GM21526 (cell line): ENCODE data around the gene UBE3A.

Experiments
- ATAC-seq: cut with Tn5 transposase; IDR thresholded peaks from one replicate; pipeline ENCODE4 v1.9.1; 2021; ENCODE audit warnings: moderate library complexity; ENCODE audit not compliant: unreplicated experiment, low FRiP score

Gene UBE3A

DNA sequence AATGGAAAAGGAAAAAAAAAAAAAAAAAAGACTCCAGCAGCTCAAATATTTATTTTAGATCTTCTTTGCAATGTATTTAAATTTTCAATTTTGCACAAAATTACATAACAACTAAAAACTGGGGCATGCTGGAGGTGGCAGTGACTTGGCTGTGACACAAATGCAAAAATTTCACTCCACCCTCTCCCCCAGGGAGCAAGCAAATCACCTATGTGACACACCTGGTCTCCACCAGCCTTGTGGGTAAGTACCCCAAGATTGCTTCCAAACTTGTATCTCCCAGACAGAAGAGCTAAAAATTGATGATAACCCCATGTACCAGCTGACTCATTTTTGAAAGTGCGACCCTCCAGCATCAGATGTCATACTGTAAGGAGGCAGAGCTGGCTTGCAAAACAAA lies 32.0 kb downstream of the UBE3A start:
- ATAC-seq, result no peak

DNA sequence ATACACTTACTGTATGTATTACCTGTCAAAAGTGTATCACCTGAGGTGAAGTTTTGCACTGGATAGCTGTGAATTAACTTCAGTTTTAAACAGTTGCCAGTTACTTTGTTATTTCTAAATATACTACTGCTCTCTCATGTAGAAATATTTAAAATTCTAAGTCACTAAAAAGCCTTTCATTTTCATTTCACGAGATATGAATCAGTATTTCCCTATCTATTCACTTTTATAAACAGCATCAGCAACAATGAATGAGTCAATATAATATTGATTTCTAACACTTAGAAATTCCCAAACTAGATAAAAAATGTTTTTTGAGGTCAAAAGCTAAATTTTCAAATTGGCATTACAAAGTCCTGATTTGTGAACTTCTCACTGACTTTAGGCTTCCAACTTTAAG lies 32.6 kb downstream of the UBE3A start:
- ATAC-seq, result no peak

DNA sequence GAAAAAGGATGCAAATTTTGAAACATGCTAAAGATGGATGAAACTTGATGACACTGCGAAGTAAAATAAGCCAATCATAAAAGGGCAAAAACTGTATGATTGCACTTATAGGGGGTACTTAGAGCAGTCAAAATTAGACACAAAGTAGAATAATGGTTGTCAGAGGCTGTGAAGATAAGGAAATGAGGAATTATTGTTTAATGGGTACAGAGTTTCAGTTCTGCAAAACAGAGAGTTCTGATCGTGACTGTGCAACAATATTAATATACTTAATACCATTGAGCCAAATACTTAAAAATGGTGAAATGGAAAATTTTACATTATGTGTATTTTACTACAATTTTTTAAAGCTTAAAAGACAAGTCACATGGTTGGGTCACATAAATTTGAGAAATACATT lies 35.1 kb downstream of the UBE3A start:
- ATAC-seq, result no peak

DNA sequence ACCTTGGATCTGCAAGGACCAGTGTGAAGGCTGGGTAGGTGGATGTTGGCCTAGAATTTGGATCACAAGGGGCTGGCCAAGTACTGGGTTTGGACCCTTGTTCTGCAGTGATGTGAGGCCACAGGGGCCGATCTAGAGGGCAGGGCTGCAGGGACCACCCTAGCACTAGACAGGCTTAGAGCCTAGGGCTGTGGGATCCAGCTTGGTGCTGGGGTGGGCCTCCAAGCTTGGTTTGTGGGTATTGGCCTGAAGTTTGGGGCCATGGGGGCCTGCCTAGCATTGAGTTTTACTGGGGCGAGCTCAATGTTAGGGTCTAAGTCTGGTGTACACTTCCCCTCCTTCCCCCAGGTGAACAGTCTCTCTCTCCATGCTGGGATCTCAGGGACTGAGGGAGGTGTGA lies 36.5 kb downstream of the UBE3A start:
- no peak for ATAC-seq

DNA sequence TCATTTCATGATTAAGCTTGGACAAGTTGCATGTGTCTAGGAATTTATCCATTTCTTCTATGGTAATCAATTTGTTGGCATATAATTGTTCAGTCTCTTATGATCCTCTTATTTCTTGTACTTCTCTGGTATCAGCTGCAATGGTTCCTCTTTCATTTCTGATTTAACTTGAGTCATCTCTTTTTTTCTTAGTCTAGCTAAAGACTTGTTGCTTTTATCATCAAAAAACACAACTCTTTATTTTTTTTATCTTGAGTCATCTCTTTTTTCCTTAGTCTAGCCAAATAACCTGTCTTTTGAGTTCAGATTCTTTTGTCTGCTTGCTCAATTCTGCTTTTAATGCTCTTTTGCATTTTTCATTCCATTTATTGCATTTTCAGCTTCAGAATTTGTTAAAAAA lies 37.3 kb downstream of the UBE3A start:
- no peak for ATAC-seq

DNA sequence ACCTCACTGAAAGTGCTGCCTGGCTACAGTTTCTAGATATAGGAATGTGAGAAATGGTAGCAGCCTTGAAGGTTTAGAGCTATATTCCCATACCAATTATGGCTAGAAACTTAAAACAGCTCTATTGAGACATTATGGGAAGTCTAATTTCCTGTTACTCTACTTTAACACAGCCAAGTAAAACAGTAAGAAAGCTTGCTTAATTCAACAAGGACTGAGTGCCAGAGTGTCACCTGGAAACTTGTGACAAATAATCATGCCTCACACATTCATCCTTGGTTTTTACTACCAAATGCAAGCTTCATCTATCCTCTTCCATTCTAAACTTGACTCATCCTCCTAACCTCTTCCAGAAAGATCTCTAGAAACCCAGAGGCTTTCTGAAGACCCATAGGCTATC lies 41.7 kb downstream of the UBE3A start:
- ATAC-seq, result no peak

DNA sequence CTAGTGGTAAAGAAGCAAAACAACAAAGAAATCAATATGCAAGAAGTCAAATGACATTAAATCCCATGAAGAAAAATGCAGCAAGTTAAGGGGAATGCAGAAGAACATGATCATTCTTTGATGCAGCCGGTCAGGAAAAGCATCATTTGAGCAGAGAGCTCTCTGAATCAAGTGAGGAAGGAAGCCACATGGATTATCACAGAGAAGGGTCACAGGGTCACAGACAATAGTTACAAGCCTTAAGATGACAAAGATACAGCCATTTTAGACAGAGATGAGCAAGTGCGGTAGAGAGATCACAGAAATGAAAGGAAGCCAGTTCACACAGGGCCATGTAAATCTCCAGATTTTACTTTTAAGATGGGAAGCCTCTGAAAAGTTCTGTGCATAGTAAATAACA lies 43.9 kb downstream of the UBE3A start:
- ATAC-seq, result no peak

DNA sequence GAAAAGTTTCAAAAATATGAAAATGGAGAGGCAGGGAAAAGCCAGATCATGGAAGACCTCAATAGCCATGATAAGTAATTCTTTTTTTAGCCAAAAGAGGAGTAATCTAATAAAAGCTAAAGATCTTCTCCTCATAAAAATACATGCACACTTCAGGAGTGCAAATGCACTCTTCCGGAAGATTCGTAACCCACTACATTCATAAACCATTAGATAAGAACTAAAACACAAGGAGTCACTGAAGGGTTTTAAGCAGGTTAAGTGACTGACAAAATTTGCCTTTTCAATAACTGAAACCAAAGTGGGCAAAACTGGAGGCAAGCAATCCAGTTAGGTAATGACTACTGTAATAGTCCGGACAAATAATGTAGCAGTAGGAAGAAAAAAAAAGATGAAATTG lies 46.0 kb downstream of the UBE3A start:
- no peak for ATAC-seq

DNA sequence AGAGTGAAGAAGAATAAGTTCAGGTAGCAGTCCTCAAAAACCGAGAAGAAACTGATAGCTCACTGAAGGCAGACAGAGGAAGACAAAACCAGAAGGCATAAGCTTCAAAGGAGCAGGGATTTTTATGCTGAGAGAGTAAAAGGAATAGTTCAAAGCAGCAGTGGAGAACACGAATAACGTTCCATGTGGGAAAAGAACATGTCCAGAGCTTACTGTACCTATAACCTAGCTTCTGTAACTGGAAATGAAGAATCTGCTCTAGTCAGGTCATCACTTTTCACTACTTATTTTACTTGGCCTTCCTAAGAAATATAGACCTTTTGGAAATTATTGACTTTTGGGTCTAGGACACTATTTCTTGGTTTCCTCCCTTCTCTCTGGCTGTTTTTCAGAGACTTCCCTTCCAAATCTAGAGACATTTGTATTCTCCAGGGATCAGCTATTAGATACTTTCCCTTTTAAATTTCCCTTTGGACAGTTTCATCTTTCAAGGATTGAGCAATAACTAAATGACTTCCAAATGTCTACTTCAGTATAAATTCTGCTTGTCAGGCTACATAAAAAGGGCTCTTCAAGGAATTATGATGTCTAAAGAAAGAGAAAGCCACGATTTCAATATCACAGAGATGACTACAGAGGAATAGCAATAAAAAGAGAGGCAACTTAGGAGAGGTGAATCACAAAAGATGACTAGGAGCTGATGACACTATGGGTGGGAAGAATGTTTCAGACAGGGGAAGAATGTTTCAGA lies 46.7 kb downstream of the UBE3A start:
- ATAC-seq, result no peak

DNA sequence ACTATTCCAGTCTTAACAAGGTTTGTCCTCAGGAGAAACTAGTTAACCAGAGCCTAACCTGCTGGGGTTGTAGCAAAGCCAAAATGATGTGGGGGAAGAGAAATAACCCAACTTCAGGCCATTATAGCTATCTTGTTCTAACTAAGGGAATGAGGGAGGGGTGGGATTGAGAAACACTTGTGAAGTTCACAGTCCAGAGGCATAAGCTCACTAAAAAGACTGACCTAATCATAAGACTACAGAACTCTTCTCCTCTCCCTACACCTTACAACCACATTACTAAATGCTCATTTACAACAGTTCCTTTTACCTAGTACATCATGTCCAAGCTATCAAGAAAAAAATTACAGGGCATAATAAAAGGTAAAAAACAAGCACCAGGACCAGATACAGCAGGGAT lies 52.8 kb downstream of the UBE3A start:
- no peak for ATAC-seq

DNA sequence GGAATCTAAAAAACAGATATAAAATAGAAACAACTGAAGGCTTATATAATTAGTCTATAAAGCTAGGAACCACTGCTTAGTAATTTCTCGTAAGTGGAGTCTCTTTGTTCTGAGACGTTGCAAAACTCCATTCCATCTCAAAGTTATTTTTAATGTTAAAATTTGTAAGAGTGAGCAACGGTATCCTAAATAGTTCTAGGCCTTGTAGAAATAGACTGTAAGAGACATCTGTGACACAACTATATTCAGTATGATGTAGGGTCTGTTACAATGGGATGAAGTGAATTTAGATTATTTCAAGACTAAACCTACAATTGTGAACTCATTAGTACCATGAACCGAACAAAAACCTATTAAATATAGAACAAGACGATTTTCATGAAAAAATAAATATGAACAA lies 57.2 kb downstream of the UBE3A start:
- no peak for ATAC-seq

DNA sequence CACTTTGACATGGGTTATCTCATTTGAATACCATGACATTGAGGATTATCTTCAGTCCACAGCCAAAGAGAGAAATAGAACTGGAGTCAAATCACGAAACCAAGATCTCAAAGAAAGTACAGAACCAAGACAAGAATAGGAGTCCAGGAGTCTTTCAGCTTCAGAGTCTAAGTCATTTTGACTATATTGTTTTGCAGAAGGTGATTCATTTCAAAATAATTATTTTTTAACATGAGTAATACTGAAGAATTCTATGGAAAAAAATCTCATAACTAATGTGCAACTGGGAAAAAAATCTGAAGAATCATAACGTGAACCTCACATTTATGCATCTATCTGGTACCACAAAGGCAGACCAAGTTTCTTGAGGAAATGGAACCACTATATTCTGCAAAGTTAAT lies 60.3 kb downstream of the UBE3A start:
- no peak for ATAC-seq

DNA sequence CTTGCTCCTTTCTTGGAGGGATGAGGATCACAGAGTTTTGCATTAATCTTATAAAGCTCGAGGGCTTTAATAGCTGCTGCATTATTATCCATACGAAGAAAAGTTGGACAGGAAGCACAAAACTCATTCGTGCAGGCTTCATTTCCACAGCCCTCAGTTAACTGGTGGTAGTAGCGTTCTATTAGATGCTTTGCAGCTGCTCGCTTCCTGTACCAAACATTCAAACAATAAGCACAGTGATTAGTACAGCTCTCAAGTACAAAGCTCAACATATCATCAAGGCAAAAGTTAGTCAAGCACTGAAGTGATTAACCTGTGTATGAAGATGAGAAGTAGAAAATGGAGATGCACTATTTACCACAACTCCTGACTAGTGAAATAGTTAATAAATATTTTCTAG lies 63.3 kb downstream of the UBE3A start:
- no peak for ATAC-seq

DNA sequence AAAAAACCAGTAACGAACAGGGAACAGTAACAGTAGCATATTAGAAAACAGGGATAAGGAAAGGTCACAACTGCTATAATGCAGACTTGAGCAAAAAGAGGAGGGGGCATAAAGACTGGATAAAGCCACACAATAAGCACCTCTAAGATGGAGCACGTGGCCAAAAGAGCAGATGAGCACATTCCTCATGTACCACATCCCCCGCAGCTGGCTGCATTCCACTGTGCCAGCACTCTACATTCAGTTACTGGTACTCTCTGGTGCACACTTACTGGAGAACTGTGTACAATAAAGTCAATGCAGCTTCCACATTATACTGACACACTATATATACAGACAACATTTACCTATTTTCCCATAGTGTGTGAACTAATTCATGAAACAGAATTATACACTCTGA lies 64.7 kb downstream of the UBE3A start:
- ATAC-seq, result no peak

DNA sequence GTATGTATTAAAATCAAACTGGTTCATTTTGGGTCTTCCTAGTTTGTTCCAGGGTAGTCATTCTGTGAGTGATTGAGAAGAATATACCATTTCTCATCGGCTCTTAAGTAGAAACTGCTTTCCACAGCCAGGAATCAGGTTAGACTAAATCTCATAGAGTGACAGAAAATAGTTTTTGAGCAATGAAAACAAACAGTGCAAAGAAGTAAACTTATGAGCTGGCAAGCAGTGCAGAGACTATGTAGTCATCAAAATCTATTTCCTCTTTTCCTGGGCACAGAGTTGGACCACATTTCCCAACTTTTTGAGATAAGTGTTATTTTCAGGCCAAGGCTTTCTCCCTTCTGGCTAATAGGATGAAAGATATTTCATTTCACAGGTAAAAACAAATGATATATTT lies 66.5 kb downstream of the UBE3A start:
- no peak for ATAC-seq

DNA sequence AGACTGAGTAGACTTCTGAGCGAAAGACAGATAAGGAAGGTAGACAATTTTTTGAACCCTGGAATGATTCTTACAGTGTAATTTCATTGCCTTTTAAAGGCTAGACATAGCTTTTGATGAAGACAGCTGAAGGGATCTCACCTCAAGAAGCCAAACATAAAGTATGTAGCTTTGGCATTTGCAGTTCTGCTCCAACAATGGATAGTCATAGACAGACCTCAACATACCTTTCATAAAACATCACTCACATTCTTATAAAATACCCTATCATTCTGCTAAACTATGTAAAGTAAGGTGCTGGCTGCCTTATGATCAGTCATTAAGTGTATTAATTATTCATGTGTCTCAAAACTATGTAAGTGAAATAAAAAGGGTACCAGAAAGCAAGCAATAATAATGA lies 70.0 kb downstream of the UBE3A start:
- ATAC-seq, result no peak

DNA sequence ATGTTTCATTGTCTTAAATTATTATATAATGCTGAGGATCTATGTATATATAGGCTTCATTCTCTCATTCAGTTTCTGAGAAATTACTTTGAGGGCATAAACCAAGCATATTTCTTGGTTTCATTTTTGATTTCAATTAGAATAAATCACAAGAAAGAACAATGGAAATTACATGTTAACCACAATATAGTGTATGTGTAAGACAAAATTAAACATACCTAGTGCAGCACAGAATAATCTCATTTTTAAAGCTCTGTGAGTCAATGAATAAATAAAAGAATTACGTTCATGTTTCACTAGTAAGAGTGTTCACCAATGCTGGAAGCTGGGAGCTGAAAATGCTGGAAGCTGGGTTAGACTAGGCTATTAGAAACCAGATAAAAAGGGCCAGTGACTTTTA lies 72.8 kb downstream of the UBE3A start:
- no peak for ATAC-seq

DNA sequence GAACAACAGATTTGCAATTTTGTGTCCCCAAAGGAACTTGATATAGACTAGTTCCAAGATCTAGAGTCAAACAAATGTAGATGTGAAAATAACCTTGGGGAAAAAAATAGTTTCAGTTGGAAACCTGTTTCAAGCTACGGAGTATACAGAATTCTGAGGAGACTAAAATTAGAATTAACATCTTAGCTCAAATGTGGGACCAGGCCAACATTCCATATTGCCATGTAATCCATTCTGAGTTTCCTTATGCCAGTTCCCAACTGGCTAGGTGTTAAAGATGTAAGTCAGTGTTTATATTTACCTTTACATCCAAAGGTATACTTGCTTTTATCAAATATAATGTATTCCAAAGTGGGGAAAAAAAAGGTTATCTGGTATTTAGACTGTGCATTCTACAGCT lies 76.3 kb downstream of the UBE3A start:
- no peak for ATAC-seq

DNA sequence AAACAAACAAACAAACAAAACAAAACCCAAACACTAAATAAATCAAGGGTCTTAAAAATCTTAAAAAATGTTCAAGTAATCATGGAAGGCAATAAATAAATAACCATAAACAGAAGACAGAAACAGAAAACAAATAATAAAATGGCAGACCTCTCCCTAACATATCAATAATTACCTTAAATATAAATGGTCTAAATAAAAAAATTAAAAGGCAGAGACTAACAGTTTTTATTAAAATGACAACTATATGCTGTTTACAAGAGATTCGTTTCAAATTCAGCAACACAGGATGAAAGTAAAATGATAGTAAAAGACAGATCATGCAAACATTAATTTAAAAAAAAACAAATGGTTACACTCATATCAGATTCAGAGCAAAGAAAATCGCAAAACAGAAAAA lies 91.1 kb downstream of the UBE3A start:
- no peak for ATAC-seq

DNA sequence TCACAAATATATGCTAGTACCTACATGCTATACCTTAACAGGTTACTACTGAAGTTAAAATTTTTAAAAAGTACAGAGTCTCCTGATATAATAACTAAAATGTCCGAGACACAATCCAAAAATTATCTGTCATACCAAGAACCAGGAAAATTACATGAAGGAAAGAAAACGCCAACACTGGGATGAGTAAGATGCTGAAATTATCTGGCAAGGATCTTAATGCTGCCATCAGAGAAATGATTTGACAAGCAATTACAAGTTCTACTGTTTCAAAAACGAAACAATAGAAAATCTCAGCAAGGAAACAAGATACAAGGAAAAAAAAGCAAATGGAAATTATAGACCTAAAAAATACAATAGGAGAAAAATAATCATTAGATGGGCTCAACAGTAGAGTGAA lies 92.5 kb downstream of the UBE3A start:
- ATAC-seq, result no peak

DNA sequence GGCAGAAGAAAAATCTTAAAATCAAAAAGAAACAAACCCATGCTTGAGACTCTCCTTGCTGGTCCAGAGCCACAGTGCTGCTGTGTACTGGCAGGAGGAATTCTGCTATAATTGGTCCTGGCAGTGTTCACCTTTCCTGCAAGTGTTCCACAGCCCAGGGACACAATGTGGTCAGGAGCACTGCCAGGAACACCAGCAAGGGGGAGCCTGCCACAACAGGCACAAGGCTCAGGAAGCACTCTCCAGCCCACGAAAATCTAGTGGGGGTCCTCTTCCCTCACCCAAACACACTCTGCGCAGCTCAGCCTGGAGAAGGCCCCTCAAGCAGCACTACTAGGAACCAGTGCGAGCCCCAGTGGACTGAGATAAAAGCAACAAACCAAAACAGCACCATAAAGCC lies 92.9 kb downstream of the UBE3A start:
- ATAC-seq, result no peak

DNA sequence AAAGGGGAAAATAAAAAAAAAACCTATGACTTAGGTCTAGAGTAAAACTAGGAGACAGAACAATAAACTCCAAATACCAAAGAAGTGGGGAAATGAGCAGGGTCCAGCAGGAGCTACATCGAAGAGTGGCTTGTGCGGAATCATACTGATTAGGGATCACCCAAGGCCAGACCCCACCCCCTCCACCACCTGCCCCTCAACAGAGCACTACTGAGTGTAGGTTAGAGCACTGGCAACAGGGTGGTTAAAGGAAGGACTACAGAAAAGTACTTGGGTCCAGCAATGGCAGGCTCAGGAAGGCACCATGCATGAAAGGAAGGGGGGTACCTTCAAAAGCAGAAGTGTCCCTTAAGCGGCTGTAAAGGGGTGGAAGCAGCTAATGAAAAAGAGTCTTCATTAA lies 96.2 kb downstream of the UBE3A start:
- no peak for ATAC-seq

DNA sequence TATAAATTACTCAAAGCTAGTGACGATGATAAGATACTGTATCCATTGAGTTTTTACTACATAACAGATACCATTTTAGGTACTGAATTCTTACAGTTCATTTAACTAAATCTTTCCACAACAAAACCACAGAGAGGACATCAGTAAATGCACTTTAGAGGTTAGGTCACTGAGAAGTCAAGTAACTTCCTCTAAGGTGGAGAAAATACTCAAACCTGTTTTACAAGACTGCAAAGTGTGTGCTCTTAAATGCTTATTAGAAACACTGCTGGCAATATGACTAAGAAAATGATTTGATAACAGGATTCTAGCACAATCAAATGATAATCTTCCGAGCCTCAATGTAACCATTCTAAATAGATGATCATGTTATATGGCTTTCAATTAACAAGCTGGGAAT lies 99.4 kb downstream of the UBE3A start:
- ATAC-seq, result no peak
